ENCODE data around the gene ANK2.
"Not testable (repeated sequence)": the region's sequence is repeated elsewhere in the genome, so short reads cannot be mapped to it uniquely, and the experiment has no call there.

The ANK2 gene

DNA sequence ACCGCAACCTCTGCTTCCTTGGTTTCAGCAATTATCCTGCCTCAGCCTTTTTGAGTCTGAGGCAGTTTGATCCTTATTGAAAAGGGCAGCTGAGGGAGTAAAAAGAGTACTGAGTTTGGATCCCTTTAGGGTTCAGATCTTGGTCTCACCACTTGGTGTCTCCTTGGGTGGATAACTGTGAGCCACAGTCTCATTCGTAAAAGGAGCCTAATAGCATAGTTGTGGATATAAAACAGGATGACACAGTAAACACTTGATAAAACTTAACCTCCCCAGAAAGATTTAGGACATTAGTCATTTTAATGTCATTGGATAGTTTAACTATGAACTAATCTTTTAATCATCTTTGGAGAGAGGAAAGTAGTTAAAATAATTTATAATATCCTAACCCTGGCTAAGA is 173.0 kb downstream of the ANK2 start:
- no peak for DNase-seq

GRCh38 chr4:113223001-113223400 is 173.5 kb downstream of the ANK2 start:
- DNase-seq = no peak

GRCh38 chr4:113232194-113232593 is 182.7 kb downstream of the ANK2 start:
- no peak for DNase-seq

DNA sequence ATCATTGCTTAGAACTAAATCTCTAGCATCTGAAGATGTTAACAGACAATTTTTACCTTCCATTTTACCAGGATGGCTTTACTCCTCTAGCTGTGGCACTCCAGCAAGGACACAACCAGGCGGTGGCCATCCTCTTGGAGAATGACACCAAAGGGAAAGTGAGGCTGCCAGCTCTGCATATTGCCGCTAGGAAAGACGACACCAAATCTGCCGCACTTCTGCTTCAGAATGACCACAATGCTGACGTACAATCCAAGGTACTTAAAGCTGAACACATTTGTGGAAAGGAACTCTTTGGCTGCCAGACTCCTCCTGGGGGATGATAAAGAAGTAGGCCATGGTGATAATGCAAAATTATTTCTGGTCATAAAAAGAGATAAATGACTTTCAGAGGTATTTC is 187.5 kb downstream of the ANK2 start:
- DNase-seq = no peak

DNA sequence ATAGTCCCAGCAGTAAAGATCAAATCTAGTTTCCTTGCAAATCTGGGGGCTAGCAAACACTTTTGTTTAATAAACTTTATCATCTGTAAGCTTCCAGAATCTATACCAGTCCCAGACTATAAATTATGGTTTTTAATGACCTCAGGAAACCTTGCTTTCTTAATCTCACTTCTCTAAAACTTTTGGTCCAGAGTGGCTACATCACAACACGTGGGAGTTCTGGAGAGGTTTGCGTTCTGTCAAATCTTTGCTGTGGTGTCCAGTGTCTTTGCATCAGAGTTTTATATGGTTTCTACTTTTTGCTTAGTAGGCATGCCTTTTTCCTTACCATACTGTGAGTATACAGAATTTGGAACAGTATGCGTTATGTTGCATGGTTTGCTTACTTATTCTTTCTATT is 193.9 kb downstream of the ANK2 start:
- DNase-seq = no peak

DNA sequence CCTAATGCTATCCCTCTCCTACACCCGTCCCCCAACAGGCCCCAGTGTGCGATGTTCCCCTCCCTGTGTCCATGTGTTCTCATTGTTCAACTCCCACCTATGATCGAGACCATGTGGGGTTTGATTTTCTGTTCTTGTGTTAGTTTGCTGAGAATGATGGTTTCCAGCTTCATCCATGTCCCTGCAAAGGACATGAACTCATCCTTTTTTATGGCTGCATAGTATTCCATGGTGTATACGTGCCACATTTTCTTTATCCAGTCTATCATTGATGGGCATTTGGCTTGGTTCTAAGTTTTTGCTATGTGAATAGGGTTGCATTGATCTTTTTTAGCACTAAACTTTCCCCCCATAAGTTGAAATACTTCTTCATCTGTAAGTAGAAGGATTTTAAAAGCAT is 195.3 kb downstream of the ANK2 start:
- not testable (repeated sequence) for DNase-seq

DNA sequence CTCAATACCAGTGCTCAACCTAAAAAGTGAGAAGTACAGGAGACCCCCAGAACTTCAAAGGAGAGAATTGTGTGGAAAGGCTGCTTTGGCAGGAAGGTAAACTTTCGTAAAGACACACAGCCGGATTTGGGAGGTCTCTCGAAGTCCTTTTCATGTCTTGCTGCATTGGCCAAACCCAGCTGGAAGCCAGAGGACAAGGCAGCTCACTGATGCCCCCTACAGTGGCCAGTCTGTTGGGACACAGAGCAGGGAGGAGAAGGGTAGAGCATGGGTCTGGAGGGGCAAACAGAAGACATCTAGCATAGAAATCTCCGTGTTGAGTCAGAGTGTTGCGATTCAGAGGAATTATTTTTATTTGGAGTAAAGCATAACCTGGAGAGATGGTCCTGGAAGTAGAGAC is 198.9 kb downstream of the ANK2 start:
- DNase-seq = no peak

DNA sequence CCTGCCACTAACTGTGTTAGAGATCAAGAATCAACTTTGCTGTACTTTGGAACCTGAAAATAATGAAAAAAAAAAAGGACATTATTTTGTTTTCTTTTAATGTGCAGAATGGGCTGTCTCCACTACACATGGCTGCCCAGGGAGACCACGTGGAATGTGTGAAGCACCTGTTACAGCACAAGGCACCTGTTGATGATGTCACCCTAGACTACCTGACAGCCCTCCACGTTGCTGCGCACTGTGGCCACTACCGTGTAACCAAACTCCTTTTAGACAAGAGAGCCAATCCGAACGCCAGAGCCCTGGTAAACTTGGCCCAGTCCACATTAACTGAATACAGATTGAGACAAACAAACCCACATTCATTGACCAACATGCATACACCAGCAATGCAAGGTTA is 206.2 kb downstream of the ANK2 start:
- no peak for DNase-seq

GRCh38 chr4:113256946-113257345 is 207.5 kb downstream of the ANK2 start:
- no peak for DNase-seq

GRCh38 chr4:113260688-113261087 is 211.2 kb downstream of the ANK2 start:
- no peak for DNase-seq

GRCh38 chr4:113263274-113263673 is 213.8 kb downstream of the ANK2 start:
- no peak for DNase-seq

GRCh38 chr4:113270520-113271319 is 221.3 kb downstream of the ANK2 start:
- no peak for DNase-seq

GRCh38 chr4:113272523-113272922 is 223.1 kb downstream of the ANK2 start:
- no peak for DNase-seq

DNA sequence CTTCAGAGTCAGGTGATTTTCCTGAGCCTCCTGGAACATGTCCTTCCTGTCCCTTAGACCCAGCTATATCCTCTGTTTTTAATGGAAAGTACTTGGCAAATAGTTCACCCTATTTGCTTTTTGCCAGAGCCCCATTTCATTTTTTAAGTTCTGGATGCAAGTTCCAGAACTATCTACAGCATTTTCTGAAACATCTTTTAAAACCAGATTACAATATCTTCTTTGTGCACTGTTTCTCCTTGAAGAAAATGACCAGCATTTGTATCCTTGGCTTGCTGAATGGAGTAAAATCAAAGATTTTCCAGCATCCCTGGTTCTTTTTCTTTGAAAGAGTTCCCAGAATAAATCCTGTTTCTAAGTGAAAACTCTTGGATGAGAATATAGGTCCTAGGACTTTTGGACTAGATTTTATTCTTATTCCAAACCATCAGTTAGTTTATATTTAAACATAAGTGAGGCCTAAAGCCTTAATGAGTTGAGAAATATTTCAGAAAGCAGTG is 224.3 kb downstream of the ANK2 start:
- DNase-seq = no peak

- no peak for DNase-seq
These were observed 227.2 kb downstream of the ANK2 start for GRCh38 chr4:113276464-113277170.

DNA sequence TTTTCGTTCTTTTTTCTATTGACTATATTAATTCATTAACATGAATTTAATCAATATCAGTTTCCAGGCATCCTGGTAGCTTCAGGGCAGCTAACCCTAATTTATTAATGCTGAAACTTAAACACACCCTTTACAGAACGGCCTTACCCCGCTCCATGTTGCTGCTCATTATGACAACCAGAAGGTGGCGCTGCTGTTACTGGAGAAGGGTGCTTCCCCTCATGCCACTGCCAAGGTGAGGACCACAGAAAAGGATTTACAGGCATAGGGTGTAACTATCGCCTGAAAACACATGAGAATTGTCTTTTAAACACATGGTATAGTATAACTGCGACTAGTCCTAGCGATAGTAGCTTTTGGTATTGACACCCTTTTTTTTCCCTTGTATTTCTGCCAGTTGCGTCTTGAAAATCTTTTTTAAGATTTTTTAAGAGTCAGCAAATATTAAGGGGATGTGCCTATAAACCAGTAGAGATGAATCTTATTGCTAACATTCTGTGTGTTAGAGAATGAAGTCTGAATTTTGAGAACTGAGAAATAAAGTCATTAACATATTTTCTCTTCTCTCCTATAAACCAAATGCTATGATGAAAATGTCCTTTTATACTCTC is 229.0 kb downstream of the ANK2 start:
- no peak for DNase-seq

DNA sequence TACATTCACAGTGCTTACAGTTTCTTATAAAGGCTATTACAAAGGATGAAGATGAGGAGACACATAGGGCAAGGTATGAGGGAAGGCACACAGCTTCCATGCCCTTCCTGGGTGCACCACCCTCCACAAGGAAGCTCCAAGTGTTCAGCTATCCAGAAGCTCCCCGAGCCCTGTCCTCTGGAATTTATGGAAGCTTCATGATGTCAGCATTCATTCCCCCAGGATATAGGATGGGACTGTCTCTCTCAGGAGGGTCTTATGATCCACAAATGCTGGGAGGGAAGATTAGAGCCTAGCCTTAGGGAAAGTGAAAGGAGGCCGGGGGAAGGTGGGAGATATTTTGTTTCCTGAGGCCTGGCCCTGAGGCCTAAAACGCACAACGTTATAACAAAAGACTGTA is 236.0 kb downstream of the ANK2 start:
- no peak for DNase-seq

GRCh38 chr4:113288257-113288656 is 238.8 kb downstream of the ANK2 start:
- no peak for DNase-seq

GRCh38 chr4:113288696-113289095 is 239.2 kb downstream of the ANK2 start:
- no peak for DNase-seq

- DNase-seq = no peak
These were observed 240.3 kb downstream of the ANK2 start for GRCh38 chr4:113289766-113290165.

DNA sequence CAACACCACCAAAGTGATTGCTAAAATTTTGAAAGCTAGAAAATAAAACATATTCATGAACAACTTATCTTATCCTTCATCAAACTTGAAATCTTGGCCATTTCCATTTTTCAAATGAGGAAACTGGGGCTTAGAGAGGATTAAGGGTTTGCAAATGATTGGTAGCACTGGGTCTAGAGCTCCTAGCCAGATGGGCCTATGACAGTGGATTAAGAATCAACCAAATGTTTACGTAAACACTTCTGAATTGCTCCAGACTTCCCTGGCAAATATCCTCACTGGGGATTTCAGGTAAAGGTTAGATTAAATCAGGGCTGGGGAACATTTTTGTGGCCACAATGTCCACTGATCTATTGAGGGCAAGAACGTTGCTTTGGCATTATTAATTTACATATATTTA is 241.2 kb downstream of the ANK2 start:
- DNase-seq = no peak

GRCh38 chr4:113292371-113293042 is 243.1 kb downstream of the ANK2 start:
- no peak for DNase-seq

DNA sequence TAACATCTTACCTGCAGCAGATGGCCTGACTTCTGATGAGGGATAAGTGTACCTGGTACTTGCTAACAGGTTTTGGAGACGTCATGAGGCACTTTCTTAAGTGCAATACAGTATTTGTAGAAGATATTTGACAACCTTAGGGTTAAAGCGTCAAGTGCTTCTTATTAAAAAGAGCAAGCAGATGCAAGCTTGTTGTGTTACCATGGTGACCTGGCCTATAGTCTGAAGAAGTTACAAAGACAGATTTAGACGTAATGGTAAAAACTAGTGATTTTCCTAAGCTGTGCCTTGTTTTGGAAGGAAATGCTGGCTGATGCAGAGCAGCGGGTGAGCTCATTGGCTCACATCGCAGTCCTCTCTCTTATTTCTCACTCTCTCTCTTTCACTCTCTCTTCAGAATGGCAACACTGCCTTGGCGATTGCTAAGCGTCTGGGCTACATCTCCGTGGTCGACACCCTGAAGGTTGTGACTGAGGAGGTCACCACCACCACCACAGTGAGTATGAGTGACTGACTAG is 243.6 kb downstream of the ANK2 start:
- no peak for DNase-seq
